Motor neuron (in vitro differentiated cells): ENCODE data around the gene THSD1. TPM values are rescaled to one million over a fixed set of nuclear protein-coding genes. Genes with fewer than 3 reads are reported as not detected.
"Not testable (repeated sequence)": the region's sequence is repeated elsewhere in the genome, so short reads cannot be mapped to it uniquely, and the experiment has no call there.

Source experiments
- ATAC-seq, 8 experiments: fragments of 200-7000 bp; cut with Tn5 transposase; replicated peaks in 6 of 8; 2 replicates each; pipeline ENCODE4 v1.8.0; 2021; ENCODE audit warnings: mild to moderate bottlenecking in 8 of 8, moderate library complexity in 8 of 8
- H3K27ac ChIP-seq, 2 donors: fragments of 250-450 bp; sonication (Bioruptor Pico); 2 replicates each; pipeline ENCODE4 v1.9.0; 2021; ENCODE audit warnings: antibody characterized with exemption in 2 of 2, mild to moderate bottlenecking in 2 of 2, moderate library complexity in 1 of 2
- H3K4me1 ChIP-seq, 2 donors: fragments of 250-450 bp; sonication (Bioruptor Pico); replicated peaks in 1 of 2; 2 replicates each; pipeline ENCODE4 v1.6.1; 2021; ENCODE audit warnings: antibody characterized with exemption in 2 of 2, mild to moderate bottlenecking in 2 of 2, moderate library complexity in 1 of 2
- H3K4me3 ChIP-seq, 5 donors: fragments of 250-450 bp; sonication (Bioruptor Pico); 2 replicates each; pipeline ENCODE4 v1.9.0; 2021; ENCODE audit warnings: antibody characterized with exemption in 5 of 5, mild to moderate bottlenecking in 5 of 5, moderate library complexity in 4 of 5
- WGBS, 10 experiments: fragments of 450-650 bp; shearing (Covaris generic); methylation state at CpG; one replicate each; pipeline ENCODE4 v1.0.0; 2022; 5-methylcytosine and 5-hydroxymethylcytosine counted together
- in situ Hi-C, 9 experiments: fragments of 400-800 bp; cut with MboI; loops; one replicate each; pipeline ENCODE4 v1.15.0; 2021; ENCODE audit warnings: low sequenced_read_pairs in 9 of 9, low pct_unique_long_range_greater_than_20kb in 2 of 9; ENCODE audit not compliant: unreplicated experiment in 9 of 9
- total RNA-seq, 8 experiments: library from RNA; unstranded; fragments of 300-600 nt; gene quantifications; 2 replicates each; pipeline versions ENCODE4 v1.2.3 to v1.2.4, GENCODE V29; 2022

THSD1 gene
- total RNA-seq, 8 experiments from 2014 or later, result 0.40 to 3.2 (median 1.2) TPM

DNA sequence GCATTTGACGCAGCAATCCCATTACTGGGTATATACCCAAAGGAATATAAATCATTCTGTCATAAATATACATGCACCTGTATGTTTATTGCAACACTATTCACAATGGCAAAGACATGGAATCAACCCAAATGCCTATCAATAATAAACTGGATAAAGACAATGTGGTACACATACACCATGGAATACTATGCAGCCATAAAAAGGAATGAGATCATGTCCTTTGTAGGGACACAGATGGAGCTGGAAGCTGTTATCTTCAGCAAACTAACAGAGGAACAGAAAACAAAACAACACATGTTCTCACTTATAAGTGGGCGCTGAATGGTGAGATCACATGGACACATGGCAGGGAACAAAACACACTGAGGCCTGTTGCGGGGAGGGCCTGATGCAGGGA lies 63.8 kb downstream of the THSD1 start:
- H3K27ac ChIP-seq, H3K4me1 ChIP-seq, ATAC-seq, in situ Hi-C loops, H3K4me3 ChIP-seq: not testable (repeated sequence)
- WGBS, 10 experiments, result 100% methylated on average over 1 to 3 of the region's 3 CpGs; no CpG with 5 or more reads in 5 of the 10 experiments

DNA sequence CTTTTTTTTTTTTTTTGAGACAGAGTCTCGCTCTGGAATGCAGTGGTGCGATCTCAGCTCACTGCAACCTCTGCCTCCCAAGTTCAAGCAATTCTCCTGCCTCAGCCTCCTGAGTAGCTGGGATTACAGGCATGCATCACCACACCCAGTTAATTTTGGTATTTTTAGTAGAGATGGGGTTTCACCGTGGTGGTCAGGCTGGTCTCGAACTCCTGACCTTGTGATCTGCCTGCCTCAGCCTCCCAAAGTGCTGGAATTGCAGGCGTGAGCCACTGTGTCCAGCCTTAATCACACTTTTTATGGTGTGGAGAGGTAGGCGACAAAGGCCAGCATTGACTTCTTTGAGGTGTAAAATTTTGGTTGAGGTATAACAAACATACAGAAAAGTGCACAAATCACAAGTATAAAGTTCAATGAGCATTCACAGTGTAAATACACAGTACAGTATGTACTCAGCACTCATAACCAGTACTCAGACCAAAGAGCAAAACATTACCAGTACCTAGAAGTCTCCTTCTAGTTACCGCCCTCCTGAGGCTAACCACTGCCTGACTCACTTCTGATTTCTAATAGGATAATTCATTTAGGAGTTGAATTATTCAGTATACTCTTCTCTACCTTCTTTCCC lies 68.0 kb downstream of the THSD1 start:
- ATAC-seq, in situ Hi-C loops, H3K4me1 ChIP-seq, H3K4me3 ChIP-seq, H3K27ac ChIP-seq: not testable (repeated sequence)
- 40 to 100% (median 80%) methylated on average over 1 to 5 of the region's 7 CpGs; no CpG with 5 or more reads in 2 of the 10 experiments for WGBS, 10 experiments

DNA sequence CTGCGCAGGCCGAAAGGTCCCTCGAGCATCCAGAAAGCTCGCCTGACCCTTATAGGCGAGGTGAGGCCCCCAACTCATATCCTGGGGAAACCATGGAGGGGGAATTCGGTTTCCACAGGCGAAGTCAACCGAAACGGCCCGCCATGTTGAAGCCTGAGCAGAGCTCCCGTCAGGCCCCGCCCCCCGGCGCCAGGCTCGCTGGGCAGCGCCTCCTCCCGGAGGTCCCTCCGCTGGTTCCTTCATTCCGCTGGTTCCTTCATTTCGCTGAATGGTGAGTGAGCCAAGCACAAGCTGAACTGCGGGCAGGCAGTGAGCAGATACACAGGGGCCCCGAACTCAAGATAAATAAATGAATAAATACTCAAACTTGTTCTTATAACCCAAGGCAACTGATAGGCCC lies 71.9 kb downstream of the THSD1 start:
- H3K4me3 ChIP-seq, in situ Hi-C loops, H3K4me1 ChIP-seq, H3K27ac ChIP-seq, ATAC-seq: not testable (repeated sequence)
- WGBS, 10 experiments, result no CpG with 5 or more reads among the region's 22 CpGs

DNA sequence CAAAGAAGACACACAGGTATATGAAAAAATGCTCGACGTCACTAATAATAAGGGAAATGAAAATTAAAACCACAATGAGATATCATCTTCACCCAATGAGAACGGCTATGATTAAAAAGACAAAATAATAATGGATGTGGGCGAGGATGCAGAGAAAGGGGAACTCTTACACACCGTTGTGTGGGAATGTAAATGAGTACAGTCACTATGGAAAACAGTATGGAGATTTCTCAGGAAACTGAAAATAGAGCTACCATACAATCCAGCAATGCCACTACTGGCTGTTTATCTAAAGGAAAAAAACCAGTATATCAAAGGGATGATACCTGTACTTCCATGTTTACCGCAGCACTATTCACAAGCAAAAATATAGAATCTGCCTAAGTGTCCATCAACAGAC lies 74.1 kb downstream of the THSD1 start:
- H3K4me3 ChIP-seq, H3K4me1 ChIP-seq, H3K27ac ChIP-seq, in situ Hi-C loops: not testable (repeated sequence)
- WGBS, 10 experiments, result no CpG with 5 or more reads among the region's 6 CpGs
- peak in 2 of 8 experiments; percentile 68 to 73 for ATAC-seq

Other genes with a start within 250 kb of the THSD1 start
- 10 to 100 TPM in 6 of 8 experiments, 1 to 10 TPM in 2; 7.5 to 26.4 (median 21.5) TPM for gene NEK3, start 246.6 kb downstream of the THSD1 start, total RNA-seq
- gene VPS36, start 44.5 kb upstream of the THSD1 start, total RNA-seq, result 10 to 100 TPM; 22.3 to 61.9 (median 31.3) TPM
- gene CKAP2, start 49.3 kb upstream of the THSD1 start, total RNA-seq, result 10 to 100 TPM; 12.9 to 87.3 (median 22.1) TPM
- gene HNRNPA1L2, start 236.3 kb upstream of the THSD1 start, total RNA-seq, result 10 to 100 TPM in 7 of 8 experiments, 1 to 10 TPM in 1; 8.1 to 28.4 (median 15.9) TPM
- 10 to 100 TPM; 55.3 to 68.2 (median 62.3) TPM for gene SUGT1, start 246.7 kb upstream of the THSD1 start, total RNA-seq